GM12878 (cell line): Measurements from ENCODE around the gene ARL3. TPM values are rescaled to one million over a fixed set of nuclear protein-coding genes. Genes with fewer than 3 reads are reported as not detected.

Experiments used
- RB1 ChIP-seq: fragments of 450-650 bp; formaldehyde crosslinking; IDR thresholded peaks from 2 replicates; pipeline ENCODE4 v1.6.1; 2017; ENCODE audit warnings: mild to moderate bottlenecking, borderline replicate concordance
- RCOR1 ChIP-seq: conservative IDR thresholded peaks from 2 replicates; pipeline ENCODE4 v1.6.1; 2012; ENCODE audit warnings: low read depth, low read length, improper control_type of control experiment
- SP1 ChIP-seq: IDR thresholded peaks from one replicate; pipeline ENCODE4 v1.6.1; 2011; ENCODE audit warnings: low read depth, low read length
- polyA plus RNA-seq, 11 experiments: library from polyadenylated mRNA; depleted of rRNA in 4 of 11; unstranded in 6 of 11; stranded (reverse) in 5 of 11; fragments of >200 nt; fragmentation: Nextera tagmentation in 4 of 11; fragmentation: Illumina TruSeq in 1 of 11; extraction: Ambion mirVana in 4 of 11; extraction: Trizol in 1 of 11; gene quantifications; 1 replicate in 1 of 11; 2 replicates in 10 of 11; pipeline versions ENCODE4 v1.2.1 to v1.2.3, GENCODE V29; 2011 to 2016; ENCODE audit warnings: inconsistent platforms in 2 of 11, missing spikeins in 2 of 11, low read depth in 1 of 11
- total RNA-seq, 4 experiments: library from RNA; depleted of rRNA in 3 of 4; stranded (reverse); fragments of >200 nt in 3 of 4; fragmentation: Illumina TruSeq in 1 of 4; extraction: Trizol in 1 of 4; gene quantifications; 2 replicates each; pipeline versions ENCODE4 v1.2.1 to v1.2.3, GENCODE V29; 2013 to 2021
- TF ChIP-seq, protein P1 (sequence below): fragments of 450-650 bp; IDR thresholded peaks from 2 replicates; pipeline ENCODE4 v1.6.1; 2016; ENCODE audit warnings: mild to moderate bottlenecking
- TF ChIP-seq, protein P2 (sequence below): fragments of 450-650 bp; IDR thresholded peaks from 2 replicates; pipeline ENCODE4 v1.6.1; 2017; ENCODE audit warnings: mild to moderate bottlenecking
- TF ChIP-seq, protein P3 (sequence below): fragments of 450-650 bp; IDR thresholded peaks from 2 replicates; pipeline ENCODE4 v1.6.1; 2017; ENCODE audit warnings: mild to moderate bottlenecking, moderate library complexity
- TF ChIP-seq, protein P4 (sequence below): IDR thresholded peaks from 2 replicates; pipeline ENCODE4 v1.6.1; 2011; ENCODE audit warnings: low read depth, mild to moderate bottlenecking, low read length, moderate library complexity, borderline replicate concordance; ENCODE audit errors: extremely low read depth

The ARL3 gene
- total and polyA plus RNA-seq, 10 of the 15 experiments (the other 5 are each of a cell fraction or from before 2014, with no cell fraction given) = 4.9 to 26.1 (median 11.0) TPM

DNA sequence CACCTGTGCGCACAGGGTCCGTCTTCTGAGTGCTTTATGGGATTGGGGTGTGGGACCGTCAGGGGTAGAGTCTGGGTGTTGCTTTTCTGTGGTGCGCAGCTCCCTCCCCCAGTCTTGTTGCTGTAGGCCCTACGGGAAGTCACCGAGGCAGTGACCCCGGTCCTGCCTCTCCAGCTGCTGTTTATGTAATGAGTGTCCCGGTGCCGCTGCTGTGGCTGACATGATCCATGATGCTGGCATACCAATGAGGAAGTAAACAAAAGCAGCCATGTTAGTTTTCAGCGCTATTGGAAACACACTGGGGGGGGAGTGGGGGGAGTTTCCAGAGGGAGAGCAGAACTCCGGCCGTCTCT, 68.8 kb downstream of the ARL3 start (continued):
- TF ChIP-seq RCOR1 = no peak
- TF ChIP-seq, protein P1, sequence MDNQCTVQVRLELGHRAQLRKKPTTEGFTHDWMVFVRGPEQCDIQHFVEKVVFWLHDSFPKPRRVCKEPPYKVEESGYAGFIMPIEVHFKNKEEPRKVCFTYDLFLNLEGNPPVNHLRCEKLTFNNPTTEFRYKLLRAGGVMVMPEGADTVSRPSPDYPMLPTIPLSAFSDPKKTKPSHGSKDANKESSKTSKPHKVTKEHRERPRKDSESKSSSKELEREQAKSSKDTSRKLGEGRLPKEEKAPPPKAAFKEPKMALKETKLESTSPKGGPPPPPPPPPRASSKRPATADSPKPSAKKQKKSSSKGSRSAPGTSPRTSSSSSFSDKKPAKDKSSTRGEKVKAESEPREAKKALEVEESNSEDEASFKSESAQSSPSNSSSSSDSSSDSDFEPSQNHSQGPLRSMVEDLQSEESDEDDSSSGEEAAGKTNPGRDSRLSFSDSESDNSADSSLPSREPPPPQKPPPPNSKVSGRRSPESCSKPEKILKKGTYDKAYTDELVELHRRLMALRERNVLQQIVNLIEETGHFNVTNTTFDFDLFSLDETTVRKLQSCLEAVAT = 0 out of 2 replicates have a peak, but pooled peaks have one; percentile 49
- no peak for TF ChIP-seq RB1
- TF ChIP-seq, protein P2, sequence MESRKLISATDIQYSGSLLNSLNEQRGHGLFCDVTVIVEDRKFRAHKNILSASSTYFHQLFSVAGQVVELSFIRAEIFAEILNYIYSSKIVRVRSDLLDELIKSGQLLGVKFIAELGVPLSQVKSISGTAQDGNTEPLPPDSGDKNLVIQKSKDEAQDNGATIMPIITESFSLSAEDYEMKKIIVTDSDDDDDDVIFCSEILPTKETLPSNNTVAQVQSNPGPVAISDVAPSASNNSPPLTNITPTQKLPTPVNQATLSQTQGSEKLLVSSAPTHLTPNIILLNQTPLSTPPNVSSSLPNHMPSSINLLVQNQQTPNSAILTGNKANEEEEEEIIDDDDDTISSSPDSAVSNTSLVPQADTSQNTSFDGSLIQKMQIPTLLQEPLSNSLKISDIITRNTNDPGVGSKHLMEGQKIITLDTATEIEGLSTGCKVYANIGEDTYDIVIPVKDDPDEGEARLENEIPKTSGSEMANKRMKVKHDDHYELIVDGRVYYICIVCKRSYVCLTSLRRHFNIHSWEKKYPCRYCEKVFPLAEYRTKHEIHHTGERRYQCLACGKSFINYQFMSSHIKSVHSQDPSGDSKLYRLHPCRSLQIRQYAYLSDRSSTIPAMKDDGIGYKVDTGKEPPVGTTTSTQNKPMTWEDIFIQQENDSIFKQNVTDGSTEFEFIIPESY = no peak
- TF ChIP-seq, protein P3, sequence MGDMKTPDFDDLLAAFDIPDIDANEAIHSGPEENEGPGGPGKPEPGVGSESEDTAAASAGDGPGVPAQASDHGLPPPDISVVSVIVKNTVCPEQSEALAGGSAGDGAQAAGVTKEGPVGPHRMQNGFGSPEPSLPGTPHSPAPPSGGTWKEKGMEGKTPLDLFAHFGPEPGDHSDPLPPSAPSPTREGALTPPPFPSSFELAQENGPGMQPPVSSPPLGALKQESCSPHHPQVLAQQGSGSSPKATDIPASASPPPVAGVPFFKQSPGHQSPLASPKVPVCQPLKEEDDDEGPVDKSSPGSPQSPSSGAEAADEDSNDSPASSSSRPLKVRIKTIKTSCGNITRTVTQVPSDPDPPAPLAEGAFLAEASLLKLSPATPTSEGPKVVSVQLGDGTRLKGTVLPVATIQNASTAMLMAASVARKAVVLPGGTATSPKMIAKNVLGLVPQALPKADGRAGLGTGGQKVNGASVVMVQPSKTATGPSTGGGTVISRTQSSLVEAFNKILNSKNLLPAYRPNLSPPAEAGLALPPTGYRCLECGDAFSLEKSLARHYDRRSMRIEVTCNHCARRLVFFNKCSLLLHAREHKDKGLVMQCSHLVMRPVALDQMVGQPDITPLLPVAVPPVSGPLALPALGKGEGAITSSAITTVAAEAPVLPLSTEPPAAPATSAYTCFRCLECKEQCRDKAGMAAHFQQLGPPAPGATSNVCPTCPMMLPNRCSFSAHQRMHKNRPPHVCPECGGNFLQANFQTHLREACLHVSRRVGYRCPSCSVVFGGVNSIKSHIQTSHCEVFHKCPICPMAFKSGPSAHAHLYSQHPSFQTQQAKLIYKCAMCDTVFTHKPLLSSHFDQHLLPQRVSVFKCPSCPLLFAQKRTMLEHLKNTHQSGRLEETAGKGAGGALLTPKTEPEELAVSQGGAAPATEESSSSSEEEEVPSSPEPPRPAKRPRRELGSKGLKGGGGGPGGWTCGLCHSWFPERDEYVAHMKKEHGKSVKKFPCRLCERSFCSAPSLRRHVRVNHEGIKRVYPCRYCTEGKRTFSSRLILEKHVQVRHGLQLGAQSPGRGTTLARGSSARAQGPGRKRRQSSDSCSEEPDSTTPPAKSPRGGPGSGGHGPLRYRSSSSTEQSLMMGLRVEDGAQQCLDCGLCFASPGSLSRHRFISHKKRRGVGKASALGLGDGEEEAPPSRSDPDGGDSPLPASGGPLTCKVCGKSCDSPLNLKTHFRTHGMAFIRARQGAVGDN = no peak; the same call in 1 of the 2 replicates
- TF ChIP-seq, protein P4, sequence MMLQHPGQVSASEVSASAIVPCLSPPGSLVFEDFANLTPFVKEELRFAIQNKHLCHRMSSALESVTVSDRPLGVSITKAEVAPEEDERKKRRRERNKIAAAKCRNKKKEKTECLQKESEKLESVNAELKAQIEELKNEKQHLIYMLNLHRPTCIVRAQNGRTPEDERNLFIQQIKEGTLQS = no peak
- TF ChIP-seq SP1 = no peak
